NB4 (cell line): ENCODE results near the gene ROPN1L.

Experiments
- CTCF ChIP-seq: IDR thresholded peaks from one replicate; pipeline ENCODE4 v1.5.1; 2012; ENCODE audit warnings: low read depth, low read length
- POLR2A ChIP-seq: IDR thresholded peaks from 2 replicates; pipeline ENCODE4 v1.6.1; 2011; ENCODE audit warnings: mild to moderate bottlenecking; ENCODE audit not compliant: insufficient read length; ENCODE audit errors: extremely low read depth
- TF ChIP-seq, protein P1 (sequence below): IDR thresholded peaks from 2 replicates; pipeline ENCODE4 v1.6.1; 2011; ENCODE audit warnings: low read depth, low read length

DNA sequence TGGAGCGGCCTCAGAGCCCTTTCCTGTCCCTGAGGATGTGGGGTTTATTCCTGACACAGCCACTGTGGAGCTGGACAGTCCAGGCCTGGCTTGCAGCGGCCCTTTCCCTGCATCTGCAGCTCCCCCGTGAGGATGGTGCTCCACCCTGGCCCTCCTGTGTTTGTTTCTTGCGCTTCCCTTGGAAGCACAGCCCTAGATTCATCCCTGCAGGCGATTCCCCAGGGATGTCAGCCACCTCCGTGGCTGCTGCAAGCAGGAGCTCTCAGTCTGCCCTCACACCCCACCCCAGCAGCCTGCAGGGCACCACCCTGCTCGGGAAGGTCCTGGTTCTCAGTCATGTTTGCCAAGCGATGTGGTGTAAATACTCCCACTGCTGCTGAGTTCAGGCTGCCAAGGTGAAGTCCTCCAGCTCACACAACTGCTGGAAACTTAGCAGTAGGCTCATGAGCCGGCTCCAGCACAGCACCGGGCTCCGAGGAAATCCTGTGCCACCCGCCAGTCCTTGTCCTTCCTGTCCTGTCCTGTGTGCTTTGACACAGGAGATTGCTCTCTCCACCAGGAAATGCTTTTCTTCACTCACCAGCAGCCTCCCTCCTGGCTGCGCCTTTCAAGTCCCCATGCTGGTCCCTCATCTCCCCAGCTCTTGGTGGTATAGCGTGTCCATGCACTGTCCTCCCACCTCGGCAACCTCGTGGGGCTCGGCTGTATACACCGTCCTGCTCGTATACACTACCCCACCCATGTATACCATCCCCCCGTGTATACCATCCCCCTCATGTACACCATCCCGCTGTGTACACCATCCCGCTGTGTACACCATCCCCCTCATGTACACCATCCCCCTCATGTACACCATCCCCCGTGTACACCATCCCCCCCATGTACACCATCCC, 16.2 kb downstream of the ROPN1L start:
- no peak for TF ChIP-seq CTCF
- TF ChIP-seq, protein P1, sequence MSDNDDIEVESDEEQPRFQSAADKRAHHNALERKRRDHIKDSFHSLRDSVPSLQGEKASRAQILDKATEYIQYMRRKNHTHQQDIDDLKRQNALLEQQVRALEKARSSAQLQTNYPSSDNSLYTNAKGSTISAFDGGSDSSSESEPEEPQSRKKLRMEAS: no peak
- TF ChIP-seq POLR2A: no peak
